ENCODE results near the gene EAPP.
"Not testable (repeated sequence)": the region's sequence is repeated elsewhere in the genome, so short reads cannot be mapped to it uniquely, and the experiment has no call there.

Gene EAPP

DNA sequence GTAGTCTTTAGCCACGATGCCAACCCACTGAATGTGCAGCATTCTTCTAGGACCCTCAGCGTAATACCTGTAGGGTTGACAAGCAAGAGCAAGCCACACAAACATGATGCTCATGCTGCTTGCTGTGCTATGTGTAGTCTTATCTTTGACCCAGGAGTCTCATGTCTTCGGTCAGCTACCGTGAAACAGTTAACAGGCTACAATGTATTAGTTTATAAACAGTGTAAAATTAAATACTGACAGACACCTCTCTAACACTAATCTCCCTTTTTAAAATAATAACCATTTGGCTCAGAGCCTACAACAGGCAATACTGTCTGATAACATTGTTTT is 1.9 kb downstream of the EAPP start:
- DNase-seq: no peak

DNA sequence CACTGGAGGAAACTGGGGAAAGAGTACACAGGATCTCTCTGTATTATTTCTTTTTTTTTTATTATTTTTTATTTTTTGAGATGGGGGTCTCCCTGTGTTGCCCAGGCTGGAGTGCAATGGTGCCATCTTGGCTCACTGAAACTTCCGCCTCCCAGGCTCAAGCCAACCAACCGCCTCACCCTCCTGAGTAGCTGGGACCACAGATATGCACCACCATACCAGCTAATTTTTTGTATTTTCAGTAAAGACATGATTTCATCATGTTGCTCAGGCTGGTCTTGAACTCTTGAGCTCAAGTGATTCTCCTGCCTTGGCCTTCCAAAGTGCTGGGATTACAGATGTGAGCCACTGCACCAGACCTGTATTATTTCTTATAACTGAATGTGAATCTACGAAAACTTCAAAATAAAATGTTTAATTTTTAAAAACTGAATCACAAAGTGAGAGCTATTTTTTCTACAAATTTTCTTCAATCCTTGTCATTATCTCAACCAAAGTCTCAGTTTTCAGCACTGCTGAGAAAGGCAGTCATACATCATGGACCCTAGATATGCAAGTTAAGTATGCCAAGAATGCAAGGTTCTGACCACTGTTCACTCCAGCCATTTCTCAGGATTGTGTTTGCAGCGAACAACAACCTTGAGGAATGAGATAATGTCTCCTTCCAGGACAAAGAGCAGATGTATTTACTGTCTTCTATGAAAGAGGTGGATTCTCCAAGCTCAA is 2.4 kb downstream of the EAPP start:
- no peak for DNase-seq

DNA sequence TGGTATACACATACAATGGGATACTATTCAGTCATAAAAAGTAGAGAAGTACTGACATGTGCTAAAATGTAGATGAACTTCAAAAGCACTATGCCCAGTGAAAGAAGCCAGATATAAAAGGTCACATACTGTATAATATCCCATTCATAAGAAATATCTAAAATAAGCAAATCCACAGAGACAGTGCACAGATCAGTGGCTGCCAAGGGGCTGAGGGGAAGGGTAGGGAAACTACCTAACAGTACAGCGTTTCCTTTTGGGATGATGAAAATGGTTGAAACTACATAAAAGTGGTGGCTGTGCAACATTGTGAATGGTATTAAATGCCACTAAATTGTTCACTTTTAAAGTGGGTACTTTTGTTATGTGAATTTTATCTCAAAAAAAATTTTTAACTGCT is 11.9 kb downstream of the EAPP start:
- DNase-seq: no peak

DNA sequence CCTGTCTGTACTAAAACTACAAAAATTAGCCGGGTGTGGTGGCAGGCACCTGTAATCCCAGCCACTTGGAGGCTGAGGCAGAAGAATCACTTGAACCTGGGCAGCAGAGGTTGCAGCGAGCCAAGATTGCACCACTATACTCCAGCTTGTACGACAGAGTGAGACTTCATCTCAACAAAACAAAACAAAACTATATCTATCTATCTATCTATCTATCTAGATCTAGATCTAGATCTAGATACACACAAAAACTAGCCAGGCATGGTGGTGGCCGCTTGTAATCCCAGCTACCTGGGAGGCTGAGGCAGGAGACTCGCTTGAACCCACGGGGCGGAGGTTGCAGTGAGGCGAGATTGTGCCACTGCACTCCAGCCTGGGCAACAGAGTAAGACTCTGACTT is 15.3 kb downstream of the EAPP start:
- DNase-seq: not testable (repeated sequence)

DNA sequence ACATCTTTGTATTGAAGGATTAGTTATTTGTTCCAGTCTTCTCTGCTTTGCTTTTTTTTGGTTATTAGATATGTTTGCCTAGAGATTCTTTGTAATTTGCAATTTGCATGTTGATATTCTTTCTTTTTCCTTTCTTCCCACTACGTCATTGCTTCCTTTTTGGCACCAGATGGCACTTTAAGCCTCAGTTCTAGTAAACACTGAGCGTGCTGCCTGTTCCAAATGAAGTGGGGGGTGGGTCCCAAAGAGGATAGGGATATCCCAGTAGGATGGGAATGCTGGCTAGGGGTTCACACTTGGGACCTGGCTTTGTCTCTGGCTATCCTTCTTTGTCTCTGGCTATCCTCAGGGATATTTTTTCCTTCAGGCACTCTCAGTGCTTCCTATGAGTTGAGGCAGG is 17.0 kb downstream of the EAPP start:
- no peak for DNase-seq

DNA sequence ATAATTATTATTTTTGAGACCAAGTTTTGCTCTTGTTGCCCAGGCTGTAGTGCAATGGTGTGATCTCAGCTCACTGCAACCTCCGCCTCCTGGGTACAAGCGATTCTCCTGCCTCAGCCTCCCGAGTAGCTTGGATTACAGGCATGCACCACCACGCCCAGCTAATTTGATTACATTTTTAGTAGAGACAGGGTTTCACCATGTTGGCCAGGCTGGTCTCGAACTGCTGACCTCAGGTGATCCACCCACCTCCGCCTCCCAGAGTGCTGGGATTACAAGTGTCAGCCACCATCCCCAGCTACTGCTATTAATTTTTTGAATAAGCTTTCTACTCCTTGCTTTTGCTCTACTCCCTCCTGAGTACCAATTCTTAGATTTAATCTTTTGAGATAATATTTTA is 18.4 kb downstream of the EAPP start:
- not testable (repeated sequence) for DNase-seq

DNA sequence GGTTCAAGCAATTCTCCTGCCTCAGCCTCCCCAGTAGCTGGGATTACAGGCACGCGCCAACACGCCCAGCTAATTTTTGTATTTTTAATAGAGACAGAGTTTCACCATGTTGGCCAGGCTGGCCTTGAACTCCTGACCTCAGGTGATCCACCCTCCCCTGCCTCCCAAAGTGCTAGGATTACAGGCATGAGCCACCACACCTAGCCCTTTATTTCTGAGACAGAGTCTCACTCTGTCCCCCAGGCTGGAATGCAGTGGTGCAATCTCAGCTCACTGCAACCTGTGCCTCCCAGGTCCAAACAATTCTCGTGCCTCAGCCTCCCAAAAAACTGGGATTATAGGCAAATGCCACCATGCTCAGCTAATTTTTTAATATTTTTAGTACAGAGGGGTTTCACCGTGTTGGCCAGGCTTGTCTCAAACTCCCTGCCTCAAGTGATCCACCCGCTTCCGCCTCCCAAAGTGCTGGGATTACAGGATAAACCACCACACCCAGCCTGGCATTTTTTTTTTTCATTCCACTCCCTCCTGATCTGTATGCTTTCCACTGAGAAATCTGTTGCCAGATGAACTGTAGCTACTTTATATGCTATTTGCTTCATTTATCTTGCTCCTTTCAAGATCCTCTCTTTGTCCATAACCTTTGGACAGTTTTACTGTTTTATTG is 19.1 kb downstream of the EAPP start:
- not testable (repeated sequence) for DNase-seq

DNA sequence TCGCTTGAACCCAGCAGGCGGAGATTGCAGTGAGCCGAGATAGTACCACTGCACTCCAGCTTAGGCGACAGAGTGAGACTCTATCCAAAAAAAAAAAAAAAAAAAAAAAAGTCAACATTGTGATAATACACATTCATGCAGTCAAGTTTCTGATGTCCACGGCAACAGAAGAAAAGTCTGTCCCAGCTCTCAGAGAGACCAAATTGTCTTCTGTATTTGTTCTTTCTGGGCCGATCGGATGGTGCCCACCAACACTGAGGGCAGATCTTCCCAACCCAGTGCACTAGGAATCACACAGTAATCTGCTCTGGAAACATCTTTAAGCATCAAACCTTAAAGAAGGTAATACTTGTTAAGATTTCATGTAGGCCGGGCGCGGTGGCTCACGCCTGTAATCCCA is 31.6 kb downstream of the EAPP start:
- no peak for DNase-seq

DNA sequence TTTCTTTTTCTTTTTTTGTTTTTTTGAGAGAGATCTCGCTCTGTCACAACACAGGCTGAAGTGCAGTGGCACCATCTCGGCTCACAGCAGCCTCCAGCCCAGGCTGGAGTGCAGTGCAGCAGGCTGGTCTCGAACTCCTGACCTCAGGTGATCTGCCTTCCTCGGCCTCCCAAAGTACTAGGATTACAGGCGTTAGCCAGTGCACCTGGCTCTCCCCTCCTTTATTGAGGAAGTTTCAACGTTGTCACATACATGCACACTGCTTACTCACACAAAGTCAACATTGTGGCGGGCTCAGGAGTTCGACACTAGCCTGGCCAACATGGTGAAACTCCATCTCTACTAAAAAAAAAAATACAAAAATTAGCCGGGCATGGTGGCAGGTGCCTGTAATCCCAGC is 32.0 kb downstream of the EAPP start:
- no peak for DNase-seq

DNA sequence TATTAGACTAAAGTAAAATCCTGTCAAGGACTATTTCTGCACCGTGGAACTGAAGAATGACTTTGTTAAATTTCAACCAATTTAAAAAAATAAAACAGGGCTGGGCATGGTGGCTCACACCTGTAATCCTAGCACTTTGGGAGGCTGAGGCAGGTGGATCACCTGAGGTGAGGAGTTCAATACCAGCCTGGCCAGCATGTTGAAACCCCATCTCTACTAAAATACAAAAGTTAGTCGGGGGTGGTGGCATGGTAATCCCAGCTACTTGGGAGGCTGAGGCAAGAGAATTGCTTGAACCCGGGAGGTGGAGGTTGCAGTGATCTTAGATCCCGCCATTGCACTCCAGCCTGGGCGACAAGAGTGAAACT is 34.4 kb downstream of the EAPP start:
- DNase-seq: not testable (repeated sequence)

DNA sequence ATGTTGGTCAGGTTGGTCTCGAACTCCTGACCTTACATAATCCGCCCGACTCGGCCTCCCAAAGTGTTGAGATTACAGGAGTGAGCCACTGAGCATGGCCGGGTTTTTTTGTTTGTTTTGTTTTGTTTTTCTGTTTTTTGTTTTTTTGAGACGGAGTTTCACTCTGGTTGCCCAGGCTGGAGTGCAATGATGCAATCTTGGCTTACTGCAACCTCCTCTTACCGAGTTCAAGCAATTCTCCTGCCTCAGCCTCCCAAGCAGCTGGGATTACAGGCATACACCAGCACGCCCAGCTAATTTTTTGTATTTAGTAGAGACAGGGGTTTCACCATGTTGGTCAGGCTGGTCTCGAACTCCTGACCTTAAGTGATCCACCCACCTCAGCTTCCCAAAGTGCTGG is 35.5 kb downstream of the EAPP start:
- not testable (repeated sequence) for DNase-seq

DNA sequence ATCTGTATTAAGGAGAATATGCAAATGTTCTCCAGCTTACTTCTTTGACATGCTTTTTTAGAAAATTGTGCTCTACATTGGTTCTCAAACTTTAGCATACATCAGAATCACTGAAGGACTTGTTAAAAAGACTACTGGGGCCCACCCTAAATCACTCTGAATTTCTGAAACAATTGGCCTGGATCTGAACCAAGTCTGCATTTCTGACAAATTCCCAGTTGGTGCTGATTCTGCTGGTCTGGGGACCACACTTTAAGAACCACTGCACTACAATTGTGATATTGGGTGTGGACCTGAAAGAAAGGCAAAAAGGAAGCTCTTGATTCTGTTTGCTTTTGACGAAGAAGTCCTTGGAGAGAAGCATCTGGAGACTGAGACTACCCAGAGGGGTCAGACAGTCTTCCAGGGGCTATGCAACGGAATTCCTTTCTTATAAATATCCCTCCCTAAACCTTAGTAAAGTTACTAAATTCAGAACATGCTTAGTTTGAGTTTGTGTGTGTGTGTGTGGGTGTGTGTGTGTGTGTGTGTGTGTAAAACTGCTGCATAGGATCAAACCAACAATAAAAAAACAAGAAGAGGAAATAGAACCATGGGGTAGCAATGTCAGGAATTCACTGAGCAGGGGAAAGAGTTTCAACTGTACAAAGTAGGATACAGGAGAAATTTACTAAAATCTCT is 36.8 kb downstream of the EAPP start:
- DNase-seq: no peak

DNA sequence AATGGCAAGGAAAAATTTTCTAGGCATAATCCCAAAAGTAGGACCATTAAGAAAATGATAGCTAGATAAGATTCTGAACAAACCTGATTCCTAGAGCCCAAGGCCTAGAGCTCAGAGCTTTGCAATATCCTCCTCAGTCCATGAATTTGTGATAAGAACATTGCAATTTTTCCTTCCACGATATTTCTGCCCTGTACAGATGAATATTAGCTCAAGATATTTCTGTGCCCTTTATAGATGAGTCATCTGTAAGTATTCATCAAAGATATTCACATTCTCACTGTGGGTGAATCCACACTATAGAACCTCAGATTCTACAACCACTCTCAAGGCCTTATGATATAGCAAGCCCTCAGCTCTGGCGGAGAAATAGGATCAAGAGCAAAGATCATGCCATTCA is 37.5 kb downstream of the EAPP start:
- no peak for DNase-seq

DNA sequence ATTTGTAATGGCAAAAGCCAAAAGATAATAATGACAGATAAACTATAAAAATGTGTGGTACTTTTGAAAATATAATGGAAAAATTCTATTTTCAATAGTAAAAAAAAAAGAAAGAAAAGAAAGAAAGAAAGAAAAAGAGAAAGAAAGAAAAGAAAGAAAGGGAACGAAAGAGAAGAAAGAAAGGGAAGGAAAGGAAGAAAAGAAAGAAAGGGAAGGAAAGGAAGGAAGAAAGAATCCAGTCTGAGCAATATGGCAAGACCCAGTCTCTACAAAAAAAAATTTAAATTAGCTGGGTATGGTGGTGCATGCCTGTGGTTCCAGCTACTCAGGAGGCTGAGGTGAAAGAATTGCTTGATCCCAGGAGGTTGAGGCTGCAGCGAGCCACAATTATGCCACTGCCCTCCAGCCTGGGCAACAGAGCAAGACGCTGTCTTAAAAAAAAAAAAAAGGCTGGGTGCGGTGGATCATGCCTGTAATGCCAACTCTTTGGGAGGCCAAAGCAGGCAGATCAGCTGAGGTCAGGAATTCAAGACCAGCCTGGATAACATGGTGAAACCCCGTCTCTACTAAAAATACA is 38.4 kb downstream of the EAPP start:
- DNase-seq: no peak

DNA sequence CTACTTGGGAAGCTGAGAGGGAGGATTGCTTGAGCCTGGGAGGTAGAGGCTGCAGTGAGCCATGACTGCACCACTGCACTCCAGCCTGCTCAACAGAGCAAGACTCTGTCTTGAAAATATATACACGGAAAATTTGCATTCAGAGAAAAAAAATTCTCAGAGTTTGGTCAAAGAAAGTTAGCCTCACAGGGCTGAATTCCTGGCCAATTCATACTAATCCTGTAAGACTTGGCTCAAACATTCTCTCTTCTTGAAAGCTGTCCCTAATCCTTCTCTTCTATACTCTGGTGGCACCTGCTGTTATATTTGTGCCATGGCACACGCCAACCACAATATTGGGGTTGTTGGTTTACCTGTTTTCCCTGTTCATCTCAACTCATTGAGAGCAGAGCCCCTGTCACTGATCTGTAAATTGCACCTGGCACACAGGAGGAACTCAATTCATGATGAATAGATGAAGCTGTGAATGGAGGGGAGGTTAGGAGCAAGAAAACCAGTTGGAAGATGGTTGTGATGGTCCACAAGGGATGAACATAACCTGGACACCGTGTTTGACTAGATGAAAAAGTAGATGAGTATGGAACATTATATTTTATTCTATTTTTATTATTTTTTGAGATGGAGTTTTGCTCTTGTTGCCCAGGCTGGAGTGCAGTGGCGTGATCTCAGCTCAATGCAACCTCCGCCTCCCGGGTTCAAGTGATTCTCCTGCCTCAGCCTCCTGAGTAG is 40.7 kb downstream of the EAPP start:
- no peak for DNase-seq

DNA sequence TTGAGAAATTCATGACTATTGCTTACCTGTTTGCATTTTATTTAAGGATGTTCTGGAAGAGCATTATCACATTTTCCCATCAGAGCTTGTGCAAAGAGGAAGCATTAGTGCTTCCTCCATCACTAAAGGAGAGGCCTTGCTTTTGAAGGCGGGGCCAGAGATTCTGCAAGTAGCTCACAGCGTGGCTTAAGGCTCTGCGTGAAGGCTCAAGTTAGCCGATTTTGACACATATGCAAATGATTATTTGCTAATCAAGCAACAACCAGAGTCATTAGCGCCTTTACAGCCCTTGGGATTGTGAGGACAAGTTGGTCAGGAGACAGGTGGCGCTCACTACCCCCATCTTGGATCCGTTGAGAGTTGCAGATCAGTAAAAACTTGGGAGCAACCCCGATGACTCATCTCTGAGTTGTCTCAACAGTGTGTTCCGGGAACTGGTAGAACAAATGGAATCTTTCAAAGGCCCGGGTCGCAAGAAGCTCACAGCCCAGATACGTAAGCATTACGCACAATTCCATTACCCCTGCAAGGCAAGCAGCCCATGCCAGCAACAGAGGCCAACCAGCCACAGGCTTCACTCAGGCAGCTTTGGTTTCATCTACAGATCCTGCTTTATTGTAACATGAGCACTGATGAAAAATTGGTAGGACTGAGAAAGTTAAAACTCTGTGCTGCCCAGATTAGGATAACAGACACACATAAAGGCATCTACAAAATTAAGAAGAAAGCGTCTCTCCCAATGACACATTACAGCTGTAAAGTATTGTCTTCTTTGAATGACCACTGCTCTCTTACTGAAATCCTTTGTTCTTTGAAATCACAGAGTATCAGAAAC is 42.6 kb downstream of the EAPP start:
- DNase-seq: no peak

DNA sequence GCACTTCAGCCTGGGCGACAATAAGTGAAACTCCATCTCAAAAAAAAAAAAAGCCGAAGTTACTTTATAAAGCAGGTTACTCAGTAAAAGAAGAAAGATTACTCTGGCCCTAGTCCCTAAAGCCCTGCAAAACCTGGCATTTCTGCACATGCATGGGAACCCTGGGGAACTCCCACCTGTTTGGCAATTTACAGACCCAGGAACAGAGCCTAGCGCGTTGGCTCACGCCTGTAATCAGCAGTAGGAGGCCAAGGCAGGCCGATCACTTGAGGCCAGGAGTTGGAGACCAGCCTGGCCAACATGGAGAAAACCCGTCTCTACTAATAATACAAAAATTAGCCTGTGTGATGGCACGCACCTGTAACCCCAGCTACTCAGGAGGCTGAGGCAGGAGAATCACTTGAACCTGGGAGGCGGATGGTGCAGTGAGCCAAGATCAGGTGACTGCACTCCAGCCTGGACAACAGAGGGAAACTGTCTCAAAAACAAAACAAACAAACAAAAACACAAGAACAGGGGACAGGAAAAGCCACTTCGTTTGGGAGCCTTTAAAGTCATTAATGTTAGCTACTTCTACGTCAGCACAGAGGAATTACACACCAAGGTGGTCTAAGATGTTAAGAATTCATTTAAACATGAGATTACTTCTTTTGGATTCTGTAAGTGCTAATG is 43.4 kb downstream of the EAPP start:
- no peak for DNase-seq

DNA sequence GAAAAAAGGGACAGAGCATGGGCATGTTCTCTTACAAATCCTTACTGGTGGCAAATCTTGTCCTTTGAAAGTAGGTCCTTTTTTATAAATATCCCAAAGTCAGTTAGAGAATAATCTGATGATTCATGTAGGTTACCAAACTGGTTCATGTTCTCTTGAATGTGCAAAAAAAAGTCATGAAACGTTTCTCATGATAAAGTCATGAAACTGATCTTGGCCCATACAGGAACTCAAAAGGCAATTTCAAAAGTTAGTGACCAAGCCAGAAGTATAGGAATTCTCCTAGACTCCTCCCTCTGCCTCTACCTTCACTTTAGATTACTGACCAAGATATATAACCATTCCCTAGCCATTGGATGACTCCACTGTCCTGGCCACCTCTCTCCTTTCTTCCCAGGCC is 50.2 kb downstream of the EAPP start:
- DNase-seq: no peak

DNA sequence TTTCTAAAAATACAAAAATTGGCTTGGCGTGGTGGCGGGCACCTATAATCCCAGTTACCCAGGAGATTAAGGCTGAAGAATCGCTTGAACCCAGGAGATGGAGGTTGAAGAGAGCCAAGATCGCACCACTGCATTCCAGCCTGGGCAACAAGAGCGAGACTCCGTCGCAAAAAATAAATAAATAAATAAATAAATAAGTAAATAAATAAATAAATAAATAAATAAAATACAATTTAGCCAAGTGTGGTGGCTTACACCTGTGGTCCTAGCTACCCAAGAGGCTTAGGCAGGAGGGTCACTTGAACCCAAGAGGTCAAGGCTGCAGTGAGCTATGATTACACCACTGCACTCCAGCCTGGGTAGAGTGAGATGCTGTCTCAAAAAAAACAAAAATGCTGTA is 51.0 kb downstream of the EAPP start:
- DNase-seq: no peak

DNA sequence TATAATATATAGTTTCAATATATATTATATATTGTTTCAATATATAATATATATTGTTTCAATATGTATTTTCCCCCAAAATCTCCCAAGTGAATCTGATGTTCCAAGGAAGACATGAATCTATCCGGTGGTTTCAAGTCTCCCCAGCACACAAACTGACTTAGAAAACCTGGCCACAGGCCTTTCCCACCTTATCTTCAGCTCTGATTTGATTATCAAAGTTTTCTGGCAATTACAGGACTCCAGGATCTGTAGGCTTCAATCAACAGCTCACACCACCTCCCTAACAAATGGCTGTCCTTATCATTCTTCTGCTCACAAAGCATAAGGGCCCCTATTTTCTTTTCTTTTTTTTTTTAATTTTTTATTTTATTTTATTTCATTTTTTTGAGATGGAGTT is 54.8 kb downstream of the EAPP start:
- no peak for DNase-seq

DNA sequence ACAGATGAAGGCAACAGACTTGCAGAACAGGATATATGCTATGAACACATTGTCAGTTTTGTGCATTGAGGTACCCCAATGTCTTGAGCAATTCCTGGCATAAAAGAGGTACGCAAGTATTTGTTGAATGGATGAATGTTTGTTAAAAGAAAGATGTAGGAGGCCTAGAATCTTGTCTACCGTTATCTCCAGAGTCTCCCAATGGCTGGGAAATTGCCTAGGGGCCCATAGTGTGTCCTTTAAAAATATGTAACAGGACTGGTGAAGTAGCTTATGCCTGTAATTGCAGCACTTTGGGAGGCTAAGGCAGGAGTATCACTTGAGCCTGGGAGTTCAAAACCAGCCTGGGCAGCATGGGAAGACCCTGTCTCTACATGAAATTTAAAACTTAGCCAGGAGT is 57.0 kb downstream of the EAPP start:
- no peak for DNase-seq

DNA sequence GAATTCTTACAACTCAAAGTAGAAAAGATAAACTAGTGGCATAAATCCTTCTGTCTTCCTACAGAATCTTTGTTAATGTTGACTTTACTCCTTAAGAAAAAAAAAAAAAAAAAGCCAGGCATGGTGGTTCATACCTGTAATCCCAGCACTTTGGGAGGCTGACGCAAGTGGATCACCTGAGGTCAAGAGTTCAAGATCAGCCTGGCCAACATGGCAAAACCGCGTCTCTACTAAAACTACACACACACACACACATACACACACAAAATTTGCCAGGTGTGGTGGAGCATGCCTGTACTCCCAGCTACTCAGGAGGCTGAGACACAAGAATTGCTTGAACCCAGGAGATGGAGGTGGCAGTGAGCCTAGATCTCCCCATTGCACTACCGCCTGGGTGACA is 59.8 kb downstream of the EAPP start:
- no peak for DNase-seq

Measured in activated CD8-positive, alpha-beta memory T cell treated with anti-CD3 and anti-CD28 coated beads, Interleukin-2, amount 50 U/mL, for 48 hours (primary cell).